Astrocyte of the spinal cord (primary cell): ENCODE data around the gene STX2.
"Not testable (repeated sequence)": the region's sequence is repeated elsewhere in the genome, so short reads cannot be mapped to it uniquely, and the experiment has no call there.

Experiments used
- DNase-seq: peaks from one replicate; pipeline ENCODE4 v3.0.0; 2011; ENCODE audit warnings: low read depth, low spot score
- H3K4me3 ChIP-seq: 2 replicates; pipeline ENCODE4 v1.5.1; 2011; ENCODE audit warnings: low read depth, mild to moderate bottlenecking, low read length, moderate library complexity
- in situ Hi-C: cut with HindIII; loops from 2 replicates; pipeline ENCODE4 v1.10.0; 2017; ENCODE audit warnings: low sequenced_read_pairs
- TF ChIP-seq, protein P1 (sequence below): IDR thresholded peaks from 2 replicates; pipeline ENCODE4 v1.5.1; 2012; ENCODE audit warnings: low read depth, mild to moderate bottlenecking, low read length, inconsistent platforms

The STX2 gene

DNA sequence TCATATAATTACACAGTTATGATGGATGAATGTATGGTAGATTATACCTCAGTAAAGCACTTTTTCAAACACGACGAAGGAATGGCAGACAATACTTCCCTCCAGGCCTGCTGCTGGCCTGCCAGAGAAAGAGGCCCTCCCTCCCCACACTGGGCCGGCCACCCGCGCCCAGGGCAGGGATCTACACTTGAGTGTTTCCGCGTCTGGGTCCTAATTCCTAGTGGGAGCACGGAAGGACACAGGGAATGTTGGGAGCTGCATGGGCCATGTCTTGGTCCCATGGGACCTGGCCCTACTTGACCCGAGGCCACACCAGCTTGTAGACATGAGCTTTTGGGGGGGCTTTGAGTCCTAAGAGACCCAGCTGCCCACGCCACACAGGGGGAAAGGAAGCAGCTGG lies 52.0 kb downstream of the STX2 start:
- no peak for DNase-seq
- in situ Hi-C loops: no loop called here

DNA sequence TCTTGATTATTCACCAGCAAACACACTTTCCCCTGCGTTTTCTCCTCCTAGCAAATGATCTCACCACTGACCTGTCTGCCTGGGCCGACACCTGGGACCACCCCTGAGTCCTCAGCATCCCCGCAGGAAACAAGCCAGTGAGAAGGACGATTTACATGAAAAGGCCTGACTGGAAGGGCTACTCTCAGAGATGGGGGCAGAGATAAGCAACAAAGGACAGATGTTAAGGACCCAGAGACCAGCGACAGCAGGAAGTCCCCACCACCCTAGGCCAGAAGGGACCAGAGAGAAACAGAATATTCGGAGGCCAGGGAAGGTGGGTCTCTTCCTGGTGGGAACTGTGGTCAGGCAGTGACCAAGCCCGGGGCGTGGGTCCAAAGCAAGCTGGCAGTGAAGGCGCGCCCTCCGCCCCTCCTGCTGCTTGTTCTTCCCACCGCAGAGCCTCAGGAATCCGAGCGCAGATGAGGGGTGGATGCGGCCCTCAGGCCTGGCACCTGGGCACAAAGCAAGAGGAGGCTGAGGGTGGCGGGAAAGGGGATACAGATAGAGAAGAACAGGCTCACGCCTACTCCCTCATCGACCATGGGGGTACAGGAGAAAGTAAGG lies 55.8 kb downstream of the STX2 start:
- TF ChIP-seq, protein P1, sequence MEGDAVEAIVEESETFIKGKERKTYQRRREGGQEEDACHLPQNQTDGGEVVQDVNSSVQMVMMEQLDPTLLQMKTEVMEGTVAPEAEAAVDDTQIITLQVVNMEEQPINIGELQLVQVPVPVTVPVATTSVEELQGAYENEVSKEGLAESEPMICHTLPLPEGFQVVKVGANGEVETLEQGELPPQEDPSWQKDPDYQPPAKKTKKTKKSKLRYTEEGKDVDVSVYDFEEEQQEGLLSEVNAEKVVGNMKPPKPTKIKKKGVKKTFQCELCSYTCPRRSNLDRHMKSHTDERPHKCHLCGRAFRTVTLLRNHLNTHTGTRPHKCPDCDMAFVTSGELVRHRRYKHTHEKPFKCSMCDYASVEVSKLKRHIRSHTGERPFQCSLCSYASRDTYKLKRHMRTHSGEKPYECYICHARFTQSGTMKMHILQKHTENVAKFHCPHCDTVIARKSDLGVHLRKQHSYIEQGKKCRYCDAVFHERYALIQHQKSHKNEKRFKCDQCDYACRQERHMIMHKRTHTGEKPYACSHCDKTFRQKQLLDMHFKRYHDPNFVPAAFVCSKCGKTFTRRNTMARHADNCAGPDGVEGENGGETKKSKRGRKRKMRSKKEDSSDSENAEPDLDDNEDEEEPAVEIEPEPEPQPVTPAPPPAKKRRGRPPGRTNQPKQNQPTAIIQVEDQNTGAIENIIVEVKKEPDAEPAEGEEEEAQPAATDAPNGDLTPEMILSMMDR: no peak
- no peak overlapping the region for H3K4me3 ChIP-seq
- in situ Hi-C loops: no loop called here
- DNase-seq: no peak

More for the DNA sequence above, 52.0 kb downstream of the STX2 start:
- TF ChIP-seq, protein P1: no peak
- H3K4me3 ChIP-seq: no peak overlapping the region

DNA sequence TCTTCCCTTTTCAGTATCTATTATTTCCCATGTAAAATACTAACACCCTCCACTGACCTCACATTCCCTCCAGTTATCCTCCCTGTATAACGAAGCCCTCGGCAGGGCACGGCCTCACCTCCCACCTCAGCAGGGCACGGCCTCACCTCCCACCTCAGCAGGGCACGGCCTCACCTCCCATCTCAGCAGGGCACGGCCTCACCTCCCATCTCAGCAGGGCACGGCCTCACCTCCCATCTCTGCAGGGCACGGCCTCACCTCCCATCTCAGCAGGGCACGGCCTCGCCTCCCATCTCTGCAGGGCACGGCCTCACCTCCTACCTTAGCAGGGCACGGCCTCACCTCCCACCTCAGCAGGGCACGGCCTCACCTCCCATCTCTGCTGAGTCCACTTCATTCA lies 56.8 kb downstream of the STX2 start:
- DNase-seq, in situ Hi-C loops, H3K4me3 ChIP-seq: not testable (repeated sequence)

DNA sequence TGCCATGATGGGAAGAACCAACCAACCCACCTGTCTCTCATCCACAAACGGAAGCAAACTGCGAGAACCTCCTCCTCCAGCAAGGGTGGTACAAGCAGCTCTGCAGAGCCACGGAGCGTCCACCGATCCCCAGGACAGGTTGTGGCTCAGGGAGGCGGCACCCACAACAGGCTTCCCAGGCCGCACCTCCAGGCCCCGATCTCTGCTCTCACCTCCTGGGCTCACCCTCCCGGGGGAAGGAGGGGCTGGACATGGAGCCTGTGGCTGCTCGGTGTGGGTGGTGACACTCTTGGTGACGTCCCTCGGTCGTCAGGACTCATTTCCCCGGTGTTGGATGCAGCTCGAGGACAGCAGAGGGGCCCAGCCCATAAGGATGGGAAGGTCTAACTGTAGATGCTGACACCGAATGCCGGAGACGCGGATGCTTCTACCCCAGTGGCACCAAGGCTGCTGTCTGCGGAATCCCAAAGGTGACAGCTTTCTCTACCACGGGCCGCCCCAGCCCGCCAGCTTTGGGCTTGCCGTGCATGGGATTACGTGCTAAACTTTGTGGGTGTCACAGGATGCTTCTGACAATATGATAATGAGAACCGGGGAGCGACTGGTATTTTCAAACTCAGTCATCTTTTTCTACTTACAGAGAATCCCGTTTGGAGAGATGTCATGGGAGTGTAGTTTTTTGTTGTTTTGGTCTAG lies 58.0 kb downstream of the STX2 start:
- TF ChIP-seq, protein P1: no peak
- in situ Hi-C loops: no loop called here

DNA sequence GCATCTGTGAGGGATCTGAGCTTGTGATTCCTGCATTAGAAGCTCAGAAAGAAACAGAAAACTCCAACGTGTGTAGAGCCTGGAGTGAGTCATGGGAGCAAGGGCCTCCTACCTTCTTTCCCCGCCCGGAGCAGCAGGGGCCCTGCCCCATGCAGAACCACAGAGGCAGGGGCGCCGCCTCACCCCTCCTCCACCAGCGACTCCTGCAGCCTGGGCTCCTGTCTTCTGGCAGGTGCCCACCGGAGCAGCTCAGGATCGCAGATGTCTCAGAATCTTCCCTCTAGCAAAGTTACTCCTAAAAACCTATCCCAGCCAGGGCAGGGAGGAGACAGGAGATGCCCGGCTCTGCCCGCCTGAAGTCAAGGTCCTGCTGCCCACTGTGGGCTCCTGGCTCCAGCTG lies 58.7 kb downstream of the STX2 start:
- H3K4me3 ChIP-seq: no peak overlapping the region
- TF ChIP-seq, protein P1: no peak
- in situ Hi-C loops: no loop called here
- DNase-seq: no peak

More for the DNA sequence above, 58.0 kb downstream of the STX2 start:
- H3K4me3 ChIP-seq: no peak overlapping the region
- DNase-seq: no peak

DNA sequence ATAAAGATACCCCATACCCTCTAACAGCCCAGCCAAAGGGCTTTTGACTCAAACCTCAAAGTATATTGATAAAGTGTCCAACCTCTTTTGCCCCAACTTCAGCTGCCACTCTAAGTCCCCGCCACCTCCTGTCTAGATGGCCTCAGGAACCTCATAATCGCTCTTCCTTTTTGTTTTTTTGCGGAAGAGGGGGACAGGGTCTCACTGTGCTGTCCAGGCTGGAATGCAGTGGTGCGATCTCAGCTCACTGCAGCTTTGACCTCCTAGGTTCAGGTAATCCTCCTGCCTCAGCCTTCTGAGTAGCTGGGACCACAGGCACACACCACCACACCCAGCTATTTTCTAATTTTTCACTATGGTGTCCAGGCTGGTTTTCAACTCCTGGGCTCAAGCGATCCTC lies 60.3 kb downstream of the STX2 start:
- no peak for DNase-seq
- in situ Hi-C loops: no loop called here

DNA sequence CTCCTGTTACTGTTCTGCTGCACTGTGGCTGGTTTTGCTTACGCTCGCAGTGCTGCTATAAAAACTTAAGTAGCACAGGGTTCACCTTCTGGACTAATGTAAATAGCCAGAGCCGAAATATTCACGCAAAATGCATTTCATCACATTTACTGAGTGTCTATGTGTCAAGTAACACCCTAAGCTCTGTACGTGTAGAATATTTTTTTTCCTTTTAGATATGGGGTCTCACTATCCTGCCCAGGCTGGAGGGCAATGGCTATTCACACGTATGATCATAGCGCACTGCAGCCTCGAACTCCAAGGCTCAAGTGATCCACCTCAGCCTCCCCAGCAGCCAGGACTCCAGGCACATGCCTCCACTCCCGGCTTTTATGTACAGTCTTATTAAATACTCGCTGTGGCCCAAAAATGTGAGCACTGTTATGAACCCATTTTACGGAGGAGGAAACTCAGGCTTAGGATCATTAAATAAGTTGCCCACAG lies 62.2 kb downstream of the STX2 start:
- TF ChIP-seq, protein P1: no peak
- in situ Hi-C loops: no loop called here
- no peak overlapping the region for H3K4me3 ChIP-seq
- no peak for DNase-seq

More for the DNA sequence above, 60.3 kb downstream of the STX2 start:
- H3K4me3 ChIP-seq: no peak overlapping the region
- TF ChIP-seq, protein P1: no peak
